Activated effector memory CD4-positive, alpha-beta T cell treated with Interleukin-2 at 50 U/mL for 16 hours (primary cell): ENCODE results near the gene NKAIN2.
"Not testable (repeated sequence)": the region's sequence is repeated elsewhere in the genome, so short reads cannot be mapped to it uniquely, and the experiment has no call there.

Source experiments
- DNase-seq: peaks from one replicate; pipeline ENCODE4 v3.0.0-alpha.2; 2020

The NKAIN2 gene

GRCh38 chr6:124238408-124238807 lies 434.7 kb downstream of the NKAIN2 start:
- DNase-seq, result not testable (repeated sequence)

- no peak for DNase-seq
Observed at GRCh38 chr6:124254941-124255685, 451.4 kb downstream of the NKAIN2 start.

- no peak for DNase-seq
Observed at GRCh38 chr6:124260337-124260736, 456.7 kb downstream of the NKAIN2 start.

GRCh38 chr6:124269733-124270132 lies 466.1 kb downstream of the NKAIN2 start:
- DNase-seq, result no peak

- no peak for DNase-seq
Observed at GRCh38 chr6:124273701-124274100, 470.0 kb downstream of the NKAIN2 start.

GRCh38 chr6:124282541-124282940 lies 478.9 kb downstream of the NKAIN2 start:
- no peak for DNase-seq

GRCh38 chr6:124283486-124283885 lies 479.8 kb downstream of the NKAIN2 start:
- DNase-seq, result no peak

GRCh38 chr6:124285146-124285545 lies 481.5 kb downstream of the NKAIN2 start:
- DNase-seq, result no peak

- no peak for DNase-seq
Observed at GRCh38 chr6:124294574-124295200, 491.0 kb downstream of the NKAIN2 start.

GRCh38 chr6:124297507-124297906 lies 493.8 kb downstream of the NKAIN2 start:
- no peak for DNase-seq

GRCh38 chr6:124298730-124299129 lies 495.1 kb downstream of the NKAIN2 start:
- no peak for DNase-seq

GRCh38 chr6:124300907-124301306 lies 497.2 kb downstream of the NKAIN2 start:
- DNase-seq, result not testable (repeated sequence)

GRCh38 chr6:124303971-124304370 lies 500.3 kb downstream of the NKAIN2 start:
- no peak for DNase-seq

- no peak for DNase-seq
Observed at GRCh38 chr6:124310139-124310538, 506.5 kb downstream of the NKAIN2 start.

- no peak for DNase-seq
Observed at GRCh38 chr6:124319410-124319809, 515.7 kb downstream of the NKAIN2 start.

- DNase-seq, result no peak
Observed at GRCh38 chr6:124324237-124324636, 520.6 kb downstream of the NKAIN2 start.

- DNase-seq, result no peak
Observed at GRCh38 chr6:124330197-124330596, 526.5 kb downstream of the NKAIN2 start.

GRCh38 chr6:124334359-124334758 lies 530.7 kb downstream of the NKAIN2 start:
- DNase-seq, result no peak

- DNase-seq, result no peak
Observed at GRCh38 chr6:124339610-124340334, 536.1 kb downstream of the NKAIN2 start.

GRCh38 chr6:124348339-124348738 lies 544.7 kb downstream of the NKAIN2 start:
- not testable (repeated sequence) for DNase-seq

- no peak for DNase-seq
Observed at GRCh38 chr6:124355146-124355545, 551.5 kb downstream of the NKAIN2 start.

- DNase-seq, result no peak
Observed at GRCh38 chr6:124356276-124356810, 552.7 kb downstream of the NKAIN2 start.

GRCh38 chr6:124356811-124357210 lies 553.1 kb downstream of the NKAIN2 start:
- DNase-seq, result no peak

GRCh38 chr6:124368131-124368530 lies 564.5 kb downstream of the NKAIN2 start:
- DNase-seq, result no peak
